ENCODE data around the gene SCART1. TPM values are rescaled to one million over a fixed set of nuclear protein-coding genes. Genes with fewer than 3 reads are reported as not detected.
A peak's percentile ranks its signal among the peaks of the same experiment; 100 is the strongest.

Gene SCART1
- total and polyA plus RNA-seq, 7 experiments from 2014 or later, result 0.03 to 8.6 (median 4.4) TPM; not detected in 1

DNA sequence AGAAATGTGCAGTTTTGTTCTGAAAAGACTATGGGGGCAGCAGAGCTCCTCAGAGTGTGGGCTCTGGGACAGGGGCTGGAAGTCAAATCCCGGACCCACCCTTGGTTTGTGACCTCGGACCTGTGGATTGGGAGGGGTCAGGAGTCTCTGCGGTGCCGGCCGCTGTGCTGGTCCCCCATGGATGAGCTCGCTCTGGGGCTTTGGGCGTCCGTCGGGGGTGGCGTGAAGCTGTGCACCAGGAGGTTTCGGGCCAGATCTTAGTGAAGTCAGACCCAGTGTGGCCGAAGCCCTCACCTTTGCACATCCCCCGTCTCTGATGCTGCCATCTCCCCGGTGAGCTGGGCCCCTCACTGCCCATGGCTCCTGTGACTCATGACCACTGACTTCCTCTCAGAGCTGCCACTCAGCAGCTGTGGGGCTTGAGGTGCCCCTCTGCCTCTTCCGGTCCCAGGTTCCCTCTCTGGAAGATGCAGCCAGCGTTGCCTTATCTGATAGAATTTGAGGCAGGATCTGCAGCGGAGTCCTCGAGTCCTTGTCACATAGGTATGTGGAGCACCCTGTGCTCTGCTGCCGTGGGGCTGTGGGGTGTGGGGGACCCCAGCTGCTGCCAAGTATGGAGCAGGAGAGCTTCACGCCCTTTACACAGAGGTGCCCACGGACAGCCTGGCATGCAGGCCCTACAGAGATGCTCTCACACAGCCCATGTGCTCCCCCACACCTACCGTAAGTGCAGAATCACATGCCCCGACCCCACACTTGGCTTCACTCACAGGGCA lies 11.4 kb upstream of the SCART1 start:
- DNase-seq, result peak in 1 of 9 donors; percentile 17
- Mint-ChIP-seq H3K27ac (peak overlapping the region in 1 of 9 donors; percentile 46), H3K4me1 (peaks cover 0 to 26% (median 12%) of the 10 kb centered on the region in 7 donors), H3K36me3 (peaks cover 6 to 15% (median 7%) of the 10 kb centered on the region in 5 donors), H3K27me3 (peaks cover 0 to 7% (median 5%) of the 10 kb centered on the region in 5 donors), H3K4me3 (peak overlapping the region in 2 of 10 donors; percentile 32 to 42), H3K9me3 (peaks cover 6 to 19% (median 9%) of the 10 kb centered on the region in 11 donors)
- Histone ChIP-seq H3K4me3 (ENCODE audit: low read length) (no peak overlapping the region), H3K9me3 (ENCODE audit: control insufficient read depth in 2 of 3, low read length in 3 of 3) (peaks cover 0 to 18% (median under 1%) of the 10 kb centered on the region in 3 experiments), H3K27me3 (ENCODE audit: control insufficient read depth in 2 of 2, insufficient read depth in 2 of 2, low read length in 2 of 2) (no peaks in the 10 kb centered on the region), H3K27ac (ENCODE audit: low read depth, low read length) (no peak overlapping the region), H3K36me3 (ENCODE audit: control insufficient read depth in 2 of 3, insufficient read depth in 3 of 3, low read length in 3 of 3) (no peaks in the 10 kb centered on the region), H3K4me1 (ENCODE audit: control insufficient read depth in 2 of 2, insufficient read depth in 2 of 2, low read length in 2 of 2) (peaks cover 0 to 9% of the 10 kb centered on the region in 2 donors)
- intact Hi-C loops (cut with micrococcal nuclease), result no loop called here
- CTCF ChIA-PET, result interaction anchor here (0.6 kb wide), 1 partner anchor 79 kb away, joined by 3 read pairs; no protein-coding TSS in a partner anchor
- ATAC-seq, result peak; percentile 51
- POLR2A ChIA-PET, result no interaction called here

DNA sequence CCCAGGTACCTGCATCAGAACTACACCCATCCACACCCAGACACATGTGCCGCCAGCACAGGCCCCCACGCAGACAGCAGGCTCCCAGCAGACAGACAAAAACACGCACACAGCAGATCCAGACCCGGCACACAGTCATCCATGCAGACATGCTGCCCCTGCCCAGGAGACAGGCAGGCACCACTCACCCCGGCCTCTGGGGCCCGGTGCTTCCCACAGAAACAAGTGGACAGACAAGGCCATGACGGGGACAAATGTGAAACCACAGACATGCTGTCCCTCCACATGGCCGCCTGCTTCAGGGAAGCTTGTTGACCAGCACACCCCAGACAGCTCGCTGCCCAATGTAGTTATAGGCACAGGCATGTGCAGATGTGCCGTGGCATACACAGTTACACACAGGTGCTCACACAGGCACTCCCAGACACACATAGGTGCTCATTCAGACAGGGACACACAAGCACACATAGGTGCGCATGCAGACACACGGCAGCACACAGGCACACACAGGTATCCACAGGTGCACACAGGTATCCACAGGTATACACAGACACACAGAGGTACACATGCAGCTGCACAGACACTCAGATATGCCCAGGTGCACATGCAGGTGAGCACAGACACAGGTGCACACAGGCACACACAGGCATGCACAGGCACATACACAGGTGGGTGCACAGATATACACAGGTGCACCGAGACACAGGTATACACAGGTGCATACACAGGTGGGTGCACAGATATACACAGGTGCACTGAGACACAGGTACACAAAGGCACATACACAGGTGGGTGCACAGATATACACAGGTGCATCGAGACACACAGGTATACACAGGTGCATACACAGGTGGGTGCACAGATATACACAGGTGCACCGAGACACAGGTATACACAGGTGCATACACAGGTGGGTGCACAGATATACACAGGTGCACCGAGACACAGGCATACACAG lies 10.5 kb upstream of the SCART1 start:
- Histone ChIP-seq H3K9me3 (ENCODE audit: control insufficient read depth in 2 of 3, low read length in 3 of 3) (peaks cover 4 to 27% (median 5%) of the 10 kb centered on the region in 3 experiments), H3K36me3 (ENCODE audit: control insufficient read depth in 2 of 3, insufficient read depth in 3 of 3, low read length in 3 of 3) (no peaks in the 10 kb centered on the region), H3K4me3 (ENCODE audit: low read length) (no peak overlapping the region), H3K27me3 (ENCODE audit: control insufficient read depth in 2 of 2, insufficient read depth in 2 of 2, low read length in 2 of 2) (no peaks in the 10 kb centered on the region), H3K4me1 (ENCODE audit: control insufficient read depth in 2 of 2, insufficient read depth in 2 of 2, low read length in 2 of 2) (peaks cover 0 to 9% of the 10 kb centered on the region in 2 donors), H3K27ac (ENCODE audit: low read depth, low read length) (no peak overlapping the region)
- DNase-seq (peak in 1 of 9 donors; percentile 1), ATAC-seq (no peak)
- intact Hi-C loops (cut with micrococcal nuclease), result no loop called here
- POLR2A ChIA-PET, result no interaction called here
- Mint-ChIP-seq H3K36me3 (peaks cover 11 to 20% (median 14%) of the 10 kb centered on the region in 5 donors), H3K27ac (peak overlapping the region in 1 of 9 donors; percentile 46), H3K9me3 (peaks cover 9 to 27% (median 18%) of the 10 kb centered on the region in 11 donors), H3K4me1 (peaks cover 0 to 24% (median 12%) of the 10 kb centered on the region in 7 donors), H3K27me3 (peaks cover 0 to 11% (median 4%) of the 10 kb centered on the region in 5 donors), H3K4me3 (peak overlapping the region in 1 of 10 donors; percentile 42)
- CTCF ChIA-PET, result no interaction called here

DNA sequence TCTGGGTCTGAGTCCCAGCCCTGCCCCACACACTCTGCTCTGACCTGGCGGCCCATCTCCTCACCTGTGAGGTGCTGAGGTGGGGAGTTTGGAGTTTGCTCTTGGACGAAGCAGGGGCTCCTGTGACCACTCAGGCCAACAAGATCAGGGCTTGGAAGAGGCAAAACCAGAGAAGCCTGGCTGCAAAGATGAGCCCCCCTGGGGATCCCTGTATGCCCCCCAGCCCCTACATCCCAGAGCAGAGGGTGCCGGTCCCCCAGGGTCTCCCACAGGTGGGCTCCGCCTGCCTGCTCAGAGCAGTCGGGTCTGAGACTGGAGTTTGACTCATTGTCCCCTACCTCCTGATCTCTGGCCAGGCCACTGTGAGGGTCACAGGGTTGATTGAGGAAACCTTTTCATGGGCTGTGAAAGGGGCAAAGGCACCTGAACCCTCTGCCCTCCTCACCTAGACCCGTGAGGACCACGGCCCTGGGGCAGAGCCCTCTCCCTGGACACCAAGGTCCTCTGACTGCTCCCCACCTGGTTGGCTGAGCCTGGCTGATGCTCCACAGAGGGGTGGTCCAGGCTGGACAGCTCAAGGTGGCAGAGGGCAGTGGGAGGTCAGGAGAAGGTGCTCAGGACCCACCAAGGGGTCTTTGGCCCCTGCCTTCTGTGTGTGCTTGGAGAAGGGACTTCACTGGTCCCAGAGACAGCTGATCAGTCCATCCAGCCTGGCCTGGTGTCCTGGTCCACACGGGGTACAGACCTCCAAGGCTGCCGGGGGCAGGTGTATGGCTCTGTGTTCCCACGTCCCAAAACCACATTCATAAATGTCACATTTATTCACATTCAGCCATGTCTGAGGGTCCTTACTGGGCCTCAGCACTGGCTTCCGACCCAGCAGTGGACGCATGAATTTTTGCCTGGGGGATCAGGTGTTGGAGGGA lies 9.1 kb upstream of the SCART1 start:
- Histone ChIP-seq H3K9me3 (ENCODE audit: control insufficient read depth in 2 of 3, low read length in 3 of 3) (peaks cover 4 to 36% (median 5%) of the 10 kb centered on the region in 3 experiments), H3K27me3 (ENCODE audit: control insufficient read depth in 2 of 2, insufficient read depth in 2 of 2, low read length in 2 of 2) (no peaks in the 10 kb centered on the region), H3K27ac (ENCODE audit: low read depth, low read length) (no peak overlapping the region), H3K4me1 (ENCODE audit: control insufficient read depth in 2 of 2, insufficient read depth in 2 of 2, low read length in 2 of 2) (peaks cover 0 to 9% of the 10 kb centered on the region in 2 donors), H3K4me3 (ENCODE audit: low read length) (no peak overlapping the region), H3K36me3 (ENCODE audit: control insufficient read depth in 2 of 3, insufficient read depth in 3 of 3, low read length in 3 of 3) (no peaks in the 10 kb centered on the region)
- intact Hi-C loops (cut with micrococcal nuclease), result no loop called here
- ATAC-seq (no peak), DNase-seq (no peak)
- ChIA-PET POLR2A (no interaction called here), CTCF (no interaction called here)
- Mint-ChIP-seq H3K27me3 (peaks cover 0 to 11% (median 4%) of the 10 kb centered on the region in 5 donors), H3K27ac (no peak overlapping the region), H3K4me1 (peaks cover 0 to 17% (median 9%) of the 10 kb centered on the region in 7 donors), H3K36me3 (peaks cover 11 to 22% (median 20%) of the 10 kb centered on the region in 5 donors), H3K9me3 (peaks cover 12 to 41% (median 30%) of the 10 kb centered on the region in 11 donors), H3K4me3 (no peak overlapping the region)

DNA sequence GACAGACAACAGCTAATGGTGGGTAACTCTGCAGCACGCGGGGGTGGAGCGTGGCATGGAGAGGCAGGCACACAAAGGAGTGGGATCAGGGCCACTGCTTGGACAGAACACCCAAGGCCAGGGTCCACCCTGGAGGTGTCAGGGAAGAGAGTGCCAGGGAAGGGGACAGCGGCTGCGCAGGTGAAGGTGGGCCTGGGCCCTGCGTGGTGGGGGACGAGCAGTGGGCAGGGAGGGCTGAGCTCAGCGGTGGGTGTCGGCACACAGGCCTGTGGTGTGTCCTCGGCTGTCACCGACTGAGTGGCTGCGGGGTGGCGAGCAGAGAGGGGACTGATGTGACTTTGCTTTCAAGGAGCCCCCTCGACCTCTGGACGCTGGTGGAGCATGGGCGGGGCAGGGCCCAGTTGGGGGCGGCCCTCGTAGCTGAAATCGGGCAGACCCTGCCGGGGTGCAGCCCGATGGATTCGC lies 8.4 kb upstream of the SCART1 start:
- Mint-ChIP-seq H3K27ac (peak overlapping the region in 1 of 9 donors; percentile 62), H3K27me3 (peaks cover 0 to 11% (median 4%) of the 10 kb centered on the region in 5 donors), H3K9me3 (peaks cover 12 to 41% (median 30%) of the 10 kb centered on the region in 11 donors), H3K4me3 (no peak overlapping the region), H3K4me1 (peaks cover 0 to 17% (median 8%) of the 10 kb centered on the region in 7 donors), H3K36me3 (peaks cover 11 to 22% (median 20%) of the 10 kb centered on the region in 5 donors)
- ATAC-seq (no peak), DNase-seq (peak in 1 of 9 donors; percentile 16)
- no peaks in the 10 kb centered on the region for H3K27me3 ChIP-seq (ENCODE audit: control insufficient read depth in 2 of 2, insufficient read depth in 2 of 2, low read length in 2 of 2)
- H3K4me1 ChIP-seq (ENCODE audit: control insufficient read depth in 2 of 2, insufficient read depth in 2 of 2, low read length in 2 of 2), result peaks cover 0 to 9% of the 10 kb centered on the region in 2 donors
- peaks cover 4 to 36% (median 5%) of the 10 kb centered on the region in 3 experiments for H3K9me3 ChIP-seq (ENCODE audit: control insufficient read depth in 2 of 3, low read length in 3 of 3)
- H3K27ac ChIP-seq (ENCODE audit: low read depth, low read length), result no peak overlapping the region
- H3K36me3 ChIP-seq (ENCODE audit: control insufficient read depth in 2 of 3, insufficient read depth in 3 of 3, low read length in 3 of 3), result no peaks in the 10 kb centered on the region
- H3K4me3 ChIP-seq (ENCODE audit: low read length), result no peak overlapping the region
- CTCF ChIA-PET, result no interaction called here
- POLR2A ChIA-PET, result no interaction called here
- intact Hi-C loops (cut with micrococcal nuclease), result no loop called here

DNA sequence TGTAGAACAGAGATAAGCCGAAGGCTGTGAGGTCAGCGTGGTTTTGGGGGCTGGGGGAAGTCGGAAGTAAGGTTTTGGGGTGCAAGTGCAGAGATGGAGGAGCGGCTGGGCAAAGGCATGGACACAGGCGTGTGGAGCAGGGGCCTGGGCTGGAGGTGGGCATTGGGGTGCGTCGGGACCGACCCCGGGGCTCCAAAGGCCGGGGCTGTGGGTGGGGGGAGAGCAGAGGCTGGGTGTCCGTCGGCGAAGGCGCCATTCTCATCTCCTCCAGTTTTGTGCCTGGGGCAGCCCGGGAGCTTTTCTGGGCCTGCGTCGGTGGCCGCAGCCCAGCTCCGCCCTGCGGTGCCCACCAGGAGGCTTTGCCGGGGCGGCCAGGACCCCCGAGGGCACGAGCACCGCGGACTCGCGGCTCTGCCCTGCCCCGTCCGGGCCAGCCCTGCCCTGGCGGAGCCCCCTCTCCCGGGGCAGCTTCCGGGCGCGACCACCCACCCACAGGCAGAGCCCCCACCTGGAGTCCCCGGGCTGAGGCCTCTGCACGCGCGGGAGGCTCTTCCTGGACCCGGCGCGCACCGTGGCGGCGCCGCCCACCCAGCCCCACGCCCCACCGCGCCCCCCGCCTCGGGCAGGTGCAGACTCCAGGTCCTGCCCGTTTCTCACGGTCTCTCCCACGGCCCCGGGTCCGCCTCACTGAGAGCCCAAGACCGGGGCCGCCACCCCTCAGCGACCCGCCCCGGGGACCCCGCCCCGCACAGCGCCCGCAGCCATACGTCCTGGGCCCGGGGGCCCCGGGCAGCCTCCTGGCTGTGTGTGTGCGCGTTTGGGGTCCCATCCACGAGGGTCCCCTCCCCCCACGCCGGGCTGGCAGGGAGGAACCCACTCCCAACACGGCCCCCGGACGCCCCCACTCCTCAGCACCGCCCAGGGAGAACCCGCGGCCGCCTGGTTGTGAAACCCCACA lies 7.7 kb upstream of the SCART1 start:
- no peaks in the 10 kb centered on the region for H3K27me3 ChIP-seq (ENCODE audit: control insufficient read depth in 2 of 2, insufficient read depth in 2 of 2, low read length in 2 of 2)
- intact Hi-C loops (cut with micrococcal nuclease), result no loop called here
- Mint-ChIP-seq H3K27ac (peak overlapping the region in 1 of 9 donors; percentile 62), H3K9me3 (peaks cover 12 to 41% (median 30%) of the 10 kb centered on the region in 11 donors), H3K27me3 (peaks cover 0 to 11% (median 4%) of the 10 kb centered on the region in 5 donors), H3K4me3 (no peak overlapping the region), H3K4me1 (peaks cover 0 to 17% (median 8%) of the 10 kb centered on the region in 7 donors), H3K36me3 (peaks cover 11 to 22% (median 20%) of the 10 kb centered on the region in 5 donors)
- ATAC-seq, result no peak
- peaks cover 0 to 9% of the 10 kb centered on the region in 2 donors for H3K4me1 ChIP-seq (ENCODE audit: control insufficient read depth in 2 of 2, insufficient read depth in 2 of 2, low read length in 2 of 2)
- ChIA-PET CTCF (no interaction called here), POLR2A (no interaction called here)
- no peak overlapping the region for H3K4me3 ChIP-seq (ENCODE audit: low read length)
- H3K36me3 ChIP-seq (ENCODE audit: control insufficient read depth in 2 of 3, insufficient read depth in 3 of 3, low read length in 3 of 3), result no peaks in the 10 kb centered on the region
- DNase-seq, result no peak
- peaks cover 4 to 36% (median 5%) of the 10 kb centered on the region in 3 experiments for H3K9me3 ChIP-seq (ENCODE audit: control insufficient read depth in 2 of 3, low read length in 3 of 3)
- H3K27ac ChIP-seq (ENCODE audit: low read depth, low read length), result no peak overlapping the region

All from naive thymus-derived CD4-positive, alpha-beta T cell (primary cell).